GM19023 (cell line): Measurements from ENCODE around the gene TMEM167B.
"Not testable (repeated sequence)": the region's sequence is repeated elsewhere in the genome, so short reads cannot be mapped to it uniquely, and the experiment has no call there.

ENCODE experiments used
- ATAC-seq: cut with Tn5 transposase; IDR thresholded peaks from one replicate; pipeline ENCODE4 v1.9.1; 2021; ENCODE audit warnings: mild to moderate bottlenecking, moderate library complexity; ENCODE audit not compliant: unreplicated experiment

The TMEM167B gene

GRCh38 chr1:109112652-109113285, 22.2 kb downstream of the TMEM167B start:
- ATAC-seq = peak; percentile 60

GRCh38 chr1:109113590-109114341, 23.2 kb downstream of the TMEM167B start, which contains the start of gene ELAPOR1:
Gene ELAPOR1 (plus strand): TSS chr1:109114115. CDS start chr1:109114184, 69 bp downstream.
- ATAC-seq = peak; percentile 48

- ATAC-seq = no peak
These were observed 23.7 kb downstream of the TMEM167B start for GRCh38 chr1:109114342-109114674.

GRCh38 chr1:109115685-109116084, 25.1 kb downstream of the TMEM167B start:
- no peak for ATAC-seq

GRCh38 chr1:109116286-109116685, 25.7 kb downstream of the TMEM167B start:
- ATAC-seq = no peak

GRCh38 chr1:109118089-109118488, 27.5 kb downstream of the TMEM167B start:
- no peak for ATAC-seq

- no peak for ATAC-seq
These were observed 29.8 kb downstream of the TMEM167B start for GRCh38 chr1:109120356-109120755.

- no peak for ATAC-seq
These were observed 40.5 kb downstream of the TMEM167B start for GRCh38 chr1:109131059-109131458.

GRCh38 chr1:109131800-109132199, 41.2 kb downstream of the TMEM167B start:
- ATAC-seq = no peak

GRCh38 chr1:109133002-109133706, 42.6 kb downstream of the TMEM167B start:
- ATAC-seq = no peak

- no peak for ATAC-seq
These were observed 43.3 kb downstream of the TMEM167B start for GRCh38 chr1:109133815-109134214.

- ATAC-seq = no peak
These were observed 43.9 kb downstream of the TMEM167B start for GRCh38 chr1:109134423-109134822.

- no peak for ATAC-seq
These were observed 45.4 kb downstream of the TMEM167B start for GRCh38 chr1:109135940-109136339.

GRCh38 chr1:109136766-109137165, 46.2 kb downstream of the TMEM167B start:
- no peak for ATAC-seq

- no peak for ATAC-seq
These were observed 47.4 kb downstream of the TMEM167B start for GRCh38 chr1:109137958-109138357.

- no peak for ATAC-seq
These were observed 47.8 kb downstream of the TMEM167B start for GRCh38 chr1:109138358-109138757.

- no peak for ATAC-seq
These were observed 49.8 kb downstream of the TMEM167B start for GRCh38 chr1:109140392-109140791.

GRCh38 chr1:109142260-109142659, 51.7 kb downstream of the TMEM167B start:
- no peak for ATAC-seq

- not testable (repeated sequence) for ATAC-seq
These were observed 52.2 kb downstream of the TMEM167B start for GRCh38 chr1:109142725-109143124.
